HepG2 (cell line): Measurements from ENCODE around the gene TRPT1. TPM values are rescaled to one million over a fixed set of nuclear protein-coding genes. Genes with fewer than 3 reads are reported as not detected.
A peak's percentile ranks its signal among the peaks of the same experiment; 100 is the strongest.

Experiments
- ARNTL ChIP-seq: sonication (generic); formaldehyde crosslinking; IDR thresholded peaks from 2 replicates; pipeline ENCODE4 v1.4.0; 2020; ENCODE audit warnings: mild to moderate bottlenecking, missing genetic modification reagents
- BHLHE40 ChIP-seq: IDR thresholded peaks from 2 replicates; pipeline ENCODE4 v1.6.1; 2011; ENCODE audit warnings: low read length, improper control_type of control experiment
- GPN1 ChIP-seq: sonication (generic); formaldehyde crosslinking; IDR thresholded peaks from 2 replicates; pipeline ENCODE4 v1.5.1; 2020; ENCODE audit warnings: missing genetic modification reagents, borderline replicate concordance
- HDAC1 ChIP-seq: sonication (generic); formaldehyde crosslinking; IDR thresholded peaks from 2 replicates; pipeline ENCODE4 v1.5.1; 2020; ENCODE audit warnings: mild to moderate bottlenecking, missing genetic modification reagents
- KLF12 ChIP-seq: sonication (generic); formaldehyde crosslinking; IDR thresholded peaks from 2 replicates; pipeline ENCODE4 v1.4.0; 2020; ENCODE audit warnings: missing genetic modification reagents, borderline replicate concordance
- MEIS2 ChIP-seq: sonication (generic); formaldehyde crosslinking; IDR thresholded peaks from 2 replicates; pipeline ENCODE4 v1.9.0; 2021; ENCODE audit warnings: mild to moderate bottlenecking, missing genetic modification reagents
- NCOA1 ChIP-seq: sonication (generic); formaldehyde crosslinking; IDR thresholded peaks from 2 replicates; pipeline ENCODE4 v1.9.0; 2021; ENCODE audit warnings: missing genetic modification reagents
- SALL1 ChIP-seq: sonication (generic); formaldehyde crosslinking; IDR thresholded peaks from 2 replicates; pipeline ENCODE4 v1.8.0; 2022; ENCODE audit warnings: mild to moderate bottlenecking, missing genetic modification reagents
- SSRP1 ChIP-seq: IDR thresholded peaks from 2 replicates; pipeline ENCODE4 v1.6.1; 2016; ENCODE audit warnings: control low read depth
- TRAFD1 ChIP-seq: sonication (generic); formaldehyde crosslinking; IDR thresholded peaks from 2 replicates; pipeline ENCODE4 v1.5.1; 2020; ENCODE audit warnings: missing genetic modification reagents, mild to moderate bottlenecking, borderline replicate concordance
- ZNF207 ChIP-seq: fragments of 450-650 bp; IDR thresholded peaks from 2 replicates; pipeline ENCODE4 v1.6.1; 2016; ENCODE audit warnings: antibody characterized with exemption, borderline replicate concordance
- ZNF232 ChIP-seq: sonication (generic); formaldehyde crosslinking; IDR thresholded peaks from 2 replicates; pipeline ENCODE4 v1.4.0; 2020; ENCODE audit warnings: missing genetic modification reagents, borderline replicate concordance
- ZNF318 ChIP-seq: sonication (generic); formaldehyde crosslinking; IDR thresholded peaks from 2 replicates; pipeline ENCODE4 v1.4.0; 2020; ENCODE audit warnings: mild to moderate bottlenecking, missing genetic modification reagents
- ZNF552 ChIP-seq: sonication (generic); formaldehyde crosslinking; IDR thresholded peaks from 2 replicates; pipeline ENCODE4 v1.9.0; 2022; ENCODE audit warnings: missing genetic modification reagents, mild to moderate bottlenecking, borderline replicate concordance
- polyA plus RNA-seq, 8 experiments: library from polyadenylated mRNA; depleted of rRNA in 3 of 8; stranded (reverse) in 7 of 8; unstranded in 1 of 8; fragments of >200 nt; fragmentation: Illumina TruSeq in 4 of 8; extraction: Trizol in 4 of 8; gene quantifications; 2 replicates each; pipeline versions ENCODE4 v1.2.1 to v1.2.3, GENCODE V29; 2011 to 2016; ENCODE audit warnings: low read depth in 4 of 8, missing spikeins in 1 of 8, mixed read lengths in 1 of 8; ENCODE audit not compliant: insufficient read depth in 1 of 8
- total RNA-seq, 5 experiments: library from RNA; depleted of rRNA; stranded (reverse); fragments of >200 nt; fragmentation: Illumina TruSeq; extraction: Trizol; gene quantifications; 2 replicates each; pipeline ENCODE4 v1.2.3, GENCODE V29; 2016; ENCODE audit warnings: low read depth in 1 of 5
- TF ChIP-seq, protein P1 (sequence below), 2 experiments: IDR thresholded peaks; 2 replicates each; pipeline ENCODE4 v1.6.1; 2011 to 2012; ENCODE audit warnings: low read length in 2 of 2, borderline replicate concordance in 1 of 2, low read depth in 1 of 2, mild to moderate bottlenecking in 1 of 2, moderate library complexity in 1 of 2

Gene TRPT1
- total and polyA plus RNA-seq, 2 of the 13 experiments (the other 11 are each of a cell fraction or from before 2014, with no cell fraction given), result 24.8 to 40.7 TPM

- no peak for TF ChIP-seq ZNF318
- TF ChIP-seq, protein P1, sequence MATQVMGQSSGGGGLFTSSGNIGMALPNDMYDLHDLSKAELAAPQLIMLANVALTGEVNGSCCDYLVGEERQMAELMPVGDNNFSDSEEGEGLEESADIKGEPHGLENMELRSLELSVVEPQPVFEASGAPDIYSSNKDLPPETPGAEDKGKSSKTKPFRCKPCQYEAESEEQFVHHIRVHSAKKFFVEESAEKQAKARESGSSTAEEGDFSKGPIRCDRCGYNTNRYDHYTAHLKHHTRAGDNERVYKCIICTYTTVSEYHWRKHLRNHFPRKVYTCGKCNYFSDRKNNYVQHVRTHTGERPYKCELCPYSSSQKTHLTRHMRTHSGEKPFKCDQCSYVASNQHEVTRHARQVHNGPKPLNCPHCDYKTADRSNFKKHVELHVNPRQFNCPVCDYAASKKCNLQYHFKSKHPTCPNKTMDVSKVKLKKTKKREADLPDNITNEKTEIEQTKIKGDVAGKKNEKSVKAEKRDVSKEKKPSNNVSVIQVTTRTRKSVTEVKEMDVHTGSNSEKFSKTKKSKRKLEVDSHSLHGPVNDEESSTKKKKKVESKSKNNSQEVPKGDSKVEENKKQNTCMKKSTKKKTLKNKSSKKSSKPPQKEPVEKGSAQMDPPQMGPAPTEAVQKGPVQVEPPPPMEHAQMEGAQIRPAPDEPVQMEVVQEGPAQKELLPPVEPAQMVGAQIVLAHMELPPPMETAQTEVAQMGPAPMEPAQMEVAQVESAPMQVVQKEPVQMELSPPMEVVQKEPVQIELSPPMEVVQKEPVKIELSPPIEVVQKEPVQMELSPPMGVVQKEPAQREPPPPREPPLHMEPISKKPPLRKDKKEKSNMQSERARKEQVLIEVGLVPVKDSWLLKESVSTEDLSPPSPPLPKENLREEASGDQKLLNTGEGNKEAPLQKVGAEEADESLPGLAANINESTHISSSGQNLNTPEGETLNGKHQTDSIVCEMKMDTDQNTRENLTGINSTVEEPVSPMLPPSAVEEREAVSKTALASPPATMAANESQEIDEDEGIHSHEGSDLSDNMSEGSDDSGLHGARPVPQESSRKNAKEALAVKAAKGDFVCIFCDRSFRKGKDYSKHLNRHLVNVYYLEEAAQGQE (IDR thresholded peaks at IDR 0.05; ENCODE audit: borderline replicate concordance in 1 of 2, low read depth in 1 of 2, low read length in 2 of 2), result no peak
- peak; percentile 74; the same call in 1 of the 2 replicates for TF ChIP-seq NCOA1 (CRISPR knock-in tag)
- TF ChIP-seq GPN1 (CRISPR knock-in tag), result no peak
- TF ChIP-seq SALL1, result peak; percentile 60
- no peak for TF ChIP-seq TRAFD1 (CRISPR knock-in tag)
- peak; percentile 85 for TF ChIP-seq MEIS2 (CRISPR knock-in tag)
- no peak for TF ChIP-seq BHLHE40
- TF ChIP-seq ZNF232 (CRISPR knock-in tag), result no peak
- TF ChIP-seq ZNF552 (CRISPR knock-in tag), result no peak
- no peak for TF ChIP-seq SSRP1 (CRISPR knock-in tag)
- TF ChIP-seq KLF12 (CRISPR knock-in tag), result no peak
- no peak for TF ChIP-seq ARNTL
- TF ChIP-seq HDAC1, result peak; percentile 60; the same call in 1 of the 2 replicates
- no peak for TF ChIP-seq ZNF207
Observed at GRCh38 chr11:64230171-64230984, 4.4 kb upstream of the TRPT1 start, which contains the start of gene DNAJC4 (continued).
